ENCODE results near the gene VSIG2.

Gene VSIG2

GRCh38 chr11:124757320-124757719, 5.3 kb upstream of the VSIG2 start:
- TF ChIP-seq POLR2AphosphoS5 (IDR thresholded peaks at IDR 0.05; ENCODE audit: low read depth) (no peak), CTCF (IDR thresholded peaks at IDR 0.05; ENCODE audit: insufficient read depth, low read length) (no peak), GABPA (IDR thresholded peaks at IDR 0.05; ENCODE audit: low read depth) (no peak), REST (IDR thresholded peaks at IDR 0.05; ENCODE audit: insufficient replicate concordance, low read depth) (no peak), SPI1 (IDR thresholded peaks at IDR 0.05; ENCODE audit: borderline replicate concordance, low read depth) (no peak)
- peaks cover 29% of the 10 kb centered on the region for H3K27me3 ChIP-seq (ENCODE audit: insufficient read depth, poor library complexity, severe bottlenecking)
- no peak overlapping the region for H3K4me3 ChIP-seq (replicated peaks; ENCODE audit: insufficient read depth, low read length)
- no peak overlapping the region for H3K27ac ChIP-seq (replicated peaks)
- no peak for DNase-seq (ENCODE audit: low read depth in 1 of 2, low spot score in 1 of 2)

- Histone ChIP-seq H3K27ac (replicated peaks) (no peak overlapping the region), H3K27me3 (ENCODE audit: insufficient read depth, poor library complexity, severe bottlenecking) (peaks cover 26% of the 10 kb centered on the region), H3K4me3 (replicated peaks; ENCODE audit: insufficient read depth, low read length) (no peak overlapping the region)
- TF ChIP-seq REST (IDR thresholded peaks at IDR 0.05; ENCODE audit: insufficient replicate concordance, low read depth) (no peak), CTCF (IDR thresholded peaks at IDR 0.05; ENCODE audit: insufficient read depth, low read length) (no peak), SPI1 (IDR thresholded peaks at IDR 0.05; ENCODE audit: borderline replicate concordance, low read depth) (no peak), POLR2AphosphoS5 (IDR thresholded peaks at IDR 0.05; ENCODE audit: low read depth) (no peak), GABPA (IDR thresholded peaks at IDR 0.05; ENCODE audit: low read depth) (no peak)
- DNase-seq (ENCODE audit: low read depth in 1 of 2, low spot score in 1 of 2), result no peak
Measured at GRCh38 chr11:124756753-124757227, 4.7 kb upstream of the VSIG2 start.

GRCh38 chr11:124756033-124756752, 4.1 kb upstream of the VSIG2 start:
- Histone ChIP-seq H3K27ac (replicated peaks) (no peak overlapping the region), H3K27me3 (ENCODE audit: insufficient read depth, poor library complexity, severe bottlenecking) (peaks cover 20% of the 10 kb centered on the region), H3K4me3 (replicated peaks; ENCODE audit: insufficient read depth, low read length) (no peak overlapping the region)
- no peak for DNase-seq (ENCODE audit: low read depth in 1 of 2, low spot score in 1 of 2)
- no peak for TF ChIP-seq REST (IDR thresholded peaks at IDR 0.05; ENCODE audit: insufficient replicate concordance, low read depth)
- TF ChIP-seq CTCF (IDR thresholded peaks at IDR 0.05; ENCODE audit: insufficient read depth, low read length), result no peak
- no peak for TF ChIP-seq GABPA (IDR thresholded peaks at IDR 0.05; ENCODE audit: low read depth)
- no peak for TF ChIP-seq SPI1 (IDR thresholded peaks at IDR 0.05; ENCODE audit: borderline replicate concordance, low read depth)
- no peak for TF ChIP-seq POLR2AphosphoS5 (IDR thresholded peaks at IDR 0.05; ENCODE audit: low read depth)

Data from HL-60 (cell line).